Spleen (tissue), 11 donors: ENCODE data around the gene LAMA5. TPM values are rescaled to one million over a fixed set of nuclear protein-coding genes. Genes with fewer than 3 reads are reported as not detected.

Experiments
- DNase-seq: peaks from one replicate; pipeline ENCODE4 v3.0.0-alpha.2; 2020
- H3K27ac ChIP-seq, 8 donors: fragments of 200-600 bp; sonication (generic) in 7 of 8; 1 replicate in 4 of 8; 2 replicates in 4 of 8; pipeline versions ENCODE4 v1.5.0 to v1.8.0; 2016 to 2021; ENCODE audit warnings: inconsistent platforms in 4 of 8, mild to moderate bottlenecking in 4 of 8, moderate library complexity in 1 of 8
- H3K27me3 ChIP-seq, 7 donors: fragments of 200-600 bp; sonication (generic) in 6 of 7; replicated peaks in 1 of 7; 1 replicate in 4 of 7; 2 replicates in 3 of 7; pipeline versions ENCODE4 v1.5.0 to v1.8.0; 2016 to 2021; ENCODE audit warnings: inconsistent platforms in 3 of 7, mild to moderate bottlenecking in 1 of 7
- H3K36me3 ChIP-seq, 6 donors: fragments of 200-600 bp; sonication (generic) in 5 of 6; 1 replicate in 4 of 6; 2 replicates in 2 of 6; pipeline versions ENCODE4 v1.5.0 to v1.8.0; 2016 to 2021; ENCODE audit warnings: inconsistent platforms in 2 of 6
- H3K4me1 ChIP-seq, 6 donors: fragments of 200-600 bp; sonication (generic) in 5 of 6; 1 replicate in 3 of 6; 2 replicates in 3 of 6; pipeline versions ENCODE4 v1.5.0 to v1.8.0; 2016 to 2021; ENCODE audit warnings: inconsistent platforms in 3 of 6
- H3K4me3 ChIP-seq, 8 donors: fragments of 200-600 bp; sonication (generic) in 7 of 8; 1 replicate in 4 of 8; 2 replicates in 4 of 8; pipeline versions ENCODE4 v1.5.0 to v1.8.0; 2016 to 2021; ENCODE audit warnings: inconsistent platforms in 4 of 8, mild to moderate bottlenecking in 4 of 8, moderate library complexity in 2 of 8
- H3K9me3 ChIP-seq, 8 donors: fragments of 200-600 bp; sonication (generic) in 7 of 8; 1 replicate in 4 of 8; 2 replicates in 4 of 8; pipeline versions ENCODE4 v1.5.0 to v1.8.0; 2016 to 2021; ENCODE audit warnings: inconsistent platforms in 4 of 8
- CTCF ChIP-seq, 11 experiments: fragments of 200-600 bp in 7 of 11; fragments of 450-650 bp in 4 of 11; sonication (generic) in 4 of 11; IDR thresholded peaks in 8 of 11; conservative IDR thresholded peaks in 3 of 11; 1 replicate in 7 of 11; 2 replicates in 4 of 11; pipeline versions ENCODE4 v1.4.0 to v1.8.0; 2016 to 2021; ENCODE audit warnings: antibody characterized with exemption in 11 of 11, inconsistent platforms in 4 of 11, mild to moderate bottlenecking in 1 of 11
- POLR2A ChIP-seq, 3 donors: fragments of 450-650 bp; IDR thresholded peaks; one replicate each; pipeline ENCODE4 v1.5.1; 2017; ENCODE audit warnings: antibody characterized with exemption in 3 of 3, mild to moderate bottlenecking in 1 of 3
- POLR2AphosphoS5 ChIP-seq, 3 donors: sonication (generic); formaldehyde crosslinking; IDR thresholded peaks; one replicate each; pipeline ENCODE4 v1.5.1; 2017; ENCODE audit warnings: antibody characterized with exemption in 3 of 3
- WGBS, 5 donors: extraction: QIAGEN DNeasy Blood & Tissue Kit in 3 of 5; methylation state at CpG; one replicate each; pipeline versions ENCODE4 v1.1.5 to v1.1.7; 2013 to 2018; 5-methylcytosine and 5-hydroxymethylcytosine counted together
- intact Hi-C: fragments of 100-400 bp; cut with DNase I; formaldehyde crosslinking; loops from one replicate; pipeline ENCODE4 v1.15.0; 2023; ENCODE audit warnings: low total_unique reads
- polyA plus RNA-seq, 3 donors: library from polyadenylated mRNA; stranded (reverse); fragments of 200-250 nt; gene quantifications; one replicate each; pipeline ENCODE4 v1.2.1, GENCODE V29; 2013
- total RNA-seq, 7 donors: library from RNA; depleted of rRNA in 3 of 7; stranded (reverse); fragments of >200 nt in 3 of 7; fragmentation: NEBNext Ultra II Directional in 4 of 7; extraction: Animal tissue kit (Norgen Biotek cat#: 25700) in 4 of 7; gene quantifications; one replicate each; pipeline versions ENCODE4 v1.1.0 to v1.2.1, GENCODE V29; 2016 to 2021
- donor health status: healthy with polysubstance abuse.
- donor health status: DM: no; HTN: no; CAD: no; lungs with moderate emphysema.
- donor health status: DM: no; HTN: no; CAD: no.
- donor health status: Bipolar disorder and iron deficiency.
- donor health status: healthy.
- donor health status: DM: no; HTN: no; CAD: no.
- donor health status: DM: yes; HTN: yes; CAD: no.

LAMA5 gene
- total and polyA plus RNA-seq, 10 donors = 46.5 to 266 (median 115) TPM

DNA sequence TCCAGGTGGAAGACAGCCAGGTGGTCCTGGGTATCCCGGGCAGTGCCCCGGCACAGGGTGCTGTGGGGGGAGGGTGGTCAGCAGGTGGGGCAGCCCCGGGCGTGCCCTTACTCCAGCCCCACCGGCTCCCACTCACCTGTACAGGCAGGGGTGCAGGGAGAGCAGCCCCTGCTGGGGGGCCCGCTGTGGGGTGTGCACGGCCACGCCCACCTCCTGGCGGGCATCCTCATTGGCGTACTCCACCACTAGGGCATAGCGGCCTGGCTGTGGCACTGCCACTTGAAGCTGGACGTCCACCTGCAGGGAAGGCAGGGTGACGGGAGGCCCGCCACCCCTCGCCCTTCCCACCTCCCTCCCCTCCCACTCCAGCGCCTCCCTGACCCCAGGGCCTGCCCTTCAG, 34.7 kb downstream of the LAMA5 start:
- Histone ChIP-seq H3K36me3 (peaks cover 0 to 94% (median 58%) of the 10 kb centered on the region in 6 donors), H3K4me3 (no peak overlapping the region), H3K27me3 (no peaks in the 10 kb centered on the region), H3K27ac (no peak overlapping the region), H3K4me1 (peaks cover 0 to 20% (median 12%) of the 10 kb centered on the region in 6 donors), H3K9me3 (no peaks in the 10 kb centered on the region)
- DNase-seq = no peak
- WGBS, 5 donors = 76 to 90% (median 86%) methylated on average over 10 to 16 of the region's 16 CpGs
- TF ChIP-seq POLR2A (IDR thresholded peaks at IDR 0.05) (no peak), CTCF (IDR thresholded peaks at IDR 0.05 in 8 of 11, conservative IDR thresholded peaks at IDR 0.05 in 3 of 11) (no peak), POLR2AphosphoS5 (IDR thresholded peaks at IDR 0.05) (no peak)
- intact Hi-C loops = no loop called here

- H3K9me3 ChIP-seq = no peaks in the 10 kb centered on the region
- no peak overlapping the region for H3K27ac ChIP-seq
- DNase-seq = no peak
- intact Hi-C loops = no loop called here
- H3K36me3 ChIP-seq = peaks cover 0 to 94% (median 64%) of the 10 kb centered on the region in 6 donors
- no peaks in the 10 kb centered on the region for H3K27me3 ChIP-seq
- peaks cover 0 to 9% (median 2%) of the 10 kb centered on the region in 6 donors for H3K4me1 ChIP-seq
- no peak overlapping the region for H3K4me3 ChIP-seq
- no peak for TF ChIP-seq POLR2A (IDR thresholded peaks at IDR 0.05)
- no peak for TF ChIP-seq CTCF (IDR thresholded peaks at IDR 0.05 in 8 of 11, conservative IDR thresholded peaks at IDR 0.05 in 3 of 11)
- no peak for TF ChIP-seq POLR2AphosphoS5 (IDR thresholded peaks at IDR 0.05)
- 90 to 94% (median 92%) methylated on average over 19 of the region's 19 CpGs for WGBS, 5 donors
Measured at GRCh38 chr20:62331347-62331746, 35.8 kb downstream of the LAMA5 start.

- H3K36me3 ChIP-seq = peaks cover 0 to 97% (median 64%) of the 10 kb centered on the region in 6 donors
- no peaks in the 10 kb centered on the region for H3K27me3 ChIP-seq
- DNase-seq = no peak
- 84 to 94% (median 89%) methylated on average over 37 to 46 of the region's 46 CpGs for WGBS, 5 donors
- intact Hi-C loops = no loop called here
- H3K27ac ChIP-seq = no peak overlapping the region
- no peak for TF ChIP-seq POLR2AphosphoS5 (IDR thresholded peaks at IDR 0.05)
- no peak overlapping the region for H3K4me3 ChIP-seq
- H3K9me3 ChIP-seq = no peaks in the 10 kb centered on the region
- H3K4me1 ChIP-seq = peaks cover 0 to 3% (median 0%) of the 10 kb centered on the region in 6 donors
Measured at GRCh38 chr20:62330576-62331317, 36.4 kb downstream of the LAMA5 start.

DNA sequence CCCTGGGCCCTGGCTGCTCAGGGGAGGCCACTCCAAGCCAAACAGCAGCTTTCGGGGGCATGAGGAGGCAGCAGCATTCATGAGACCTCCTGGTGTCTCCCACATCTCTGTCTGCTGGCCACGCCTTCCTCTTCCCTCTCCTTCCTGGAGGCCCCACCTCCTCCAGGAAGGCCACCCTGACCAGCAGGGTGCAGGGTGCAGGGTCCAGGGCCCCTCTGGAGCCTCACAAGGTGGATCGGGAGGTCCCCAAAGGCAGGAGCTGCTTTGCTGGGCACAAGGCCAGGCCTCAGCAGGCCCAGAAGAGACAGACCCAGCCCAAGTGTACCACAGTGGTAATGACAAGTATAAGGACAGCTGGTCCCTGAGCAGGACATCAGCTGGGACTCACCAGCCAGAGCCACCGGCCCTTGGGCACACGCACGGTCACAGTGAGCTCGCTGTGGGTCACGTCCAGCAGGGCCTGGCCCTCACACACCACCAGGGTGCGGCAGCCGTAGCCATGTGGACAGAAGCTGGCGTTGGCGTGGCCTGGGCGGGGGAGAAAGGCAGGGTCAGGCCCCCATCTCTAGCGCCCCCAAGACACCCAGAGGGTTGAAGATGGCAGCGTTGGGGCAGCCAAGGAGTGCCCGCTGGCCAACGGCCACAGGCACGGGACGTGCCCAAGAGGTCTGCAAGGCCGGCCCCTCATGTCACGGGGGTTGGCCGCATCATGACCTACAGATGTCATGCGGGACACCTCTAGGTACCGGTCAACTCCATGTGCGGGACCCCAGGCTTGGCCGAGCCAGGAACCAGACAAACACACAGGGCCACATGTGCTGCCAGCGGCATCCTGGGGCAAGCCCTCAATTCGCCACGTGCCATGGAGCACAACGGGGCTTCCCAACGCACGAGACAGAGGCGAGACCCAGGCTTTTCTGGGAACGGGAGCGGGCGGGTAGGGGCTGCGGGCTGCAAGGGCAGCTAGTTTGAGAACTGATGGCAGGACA, 37.4 kb downstream of the LAMA5 start:
- no peaks in the 10 kb centered on the region for H3K27me3 ChIP-seq
- H3K4me1 ChIP-seq = no peaks in the 10 kb centered on the region
- 88 to 96% (median 94%) methylated on average over 8 to 37 of the region's 37 CpGs for WGBS, 5 donors
- H3K27ac ChIP-seq = no peak overlapping the region
- H3K4me3 ChIP-seq = no peak overlapping the region
- H3K36me3 ChIP-seq = peaks cover 0 to 100% (median 67%) of the 10 kb centered on the region in 6 donors
- no peak for DNase-seq
- no peaks in the 10 kb centered on the region for H3K9me3 ChIP-seq
- intact Hi-C loops = no loop called here
- TF ChIP-seq POLR2AphosphoS5 (IDR thresholded peaks at IDR 0.05) (no peak), CTCF (IDR thresholded peaks at IDR 0.05 in 8 of 11, conservative IDR thresholded peaks at IDR 0.05 in 3 of 11) (no peak), POLR2A (IDR thresholded peaks at IDR 0.05) (no peak)
